GM19035 (cell line): Measurements from ENCODE around the gene BTK.

ENCODE experiments used
- ATAC-seq: cut with Tn5 transposase; IDR thresholded peaks from one replicate; pipeline ENCODE4 v1.9.1; 2021; ENCODE audit not compliant: unreplicated experiment

BTK gene

DNA sequence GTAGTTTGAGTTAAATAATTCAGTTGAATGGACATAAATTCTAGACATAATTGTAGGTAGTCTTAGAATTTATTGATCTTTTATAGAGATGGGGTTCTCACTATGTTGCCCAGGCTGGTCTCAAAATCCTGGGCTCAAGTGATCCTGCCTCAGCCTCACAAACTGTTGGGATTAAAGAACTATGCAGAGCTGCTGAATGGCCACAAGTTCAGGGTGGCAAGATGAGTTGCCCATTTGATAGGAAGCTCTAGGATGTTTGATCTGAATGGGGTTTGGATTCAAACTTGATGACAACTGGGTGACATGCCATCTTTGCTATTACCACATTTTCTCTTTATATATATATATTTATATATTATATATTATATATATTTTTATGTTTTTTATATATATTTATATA lies 8.4 kb upstream of the BTK start:
- ATAC-seq = no peak

GRCh38 chrX:101393530-101394305 lies 7.7 kb upstream of the BTK start:
- no peak for ATAC-seq

DNA sequence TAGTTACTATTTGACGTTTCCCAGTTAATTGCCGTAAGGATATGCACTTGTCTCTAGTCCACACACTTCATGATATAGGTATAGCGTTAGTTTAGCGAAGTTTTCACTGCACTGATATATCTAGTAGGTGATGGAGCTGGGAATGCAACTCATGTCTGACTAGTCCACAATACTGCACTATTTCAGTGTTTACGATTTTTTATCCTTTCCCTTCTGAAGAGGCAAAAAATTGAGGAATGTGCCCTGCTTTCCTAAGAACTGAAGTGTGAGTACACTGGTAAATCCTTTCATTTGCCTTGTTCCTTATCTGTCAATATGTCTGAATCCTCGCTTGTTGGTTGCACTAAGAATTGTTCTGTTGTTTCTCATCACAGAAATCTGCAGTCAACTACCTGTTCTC lies 5.8 kb upstream of the BTK start:
- ATAC-seq = no peak

GRCh38 chrX:101390664-101391525 lies 4.9 kb upstream of the BTK start, which contains the start of gene RPL36A:
TSS of gene RPL36A (plus strand) at chrX:101391011. CDS start at chrX:101391044, 33 bp downstream.
- peak; percentile 78 for ATAC-seq

DNA sequence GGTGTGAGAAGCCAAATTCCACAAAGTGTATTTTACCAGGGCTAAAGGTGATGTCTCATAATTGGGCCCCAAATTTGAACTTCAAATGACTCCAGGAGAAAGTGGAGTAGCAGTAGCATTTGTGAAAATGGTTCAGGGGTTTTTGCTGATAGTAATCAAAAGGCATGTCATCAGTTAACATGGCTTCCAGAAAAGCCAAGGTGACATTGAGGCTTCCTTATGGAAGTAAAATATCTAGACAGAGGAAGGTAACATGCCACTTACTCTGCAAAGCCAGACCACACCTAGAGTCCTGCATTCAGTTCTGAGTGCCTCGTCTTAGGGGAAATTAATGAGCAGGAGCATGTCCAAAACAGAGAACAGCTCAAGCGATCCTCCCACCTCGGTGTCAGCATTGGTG lies 2.6 kb upstream of the BTK start:
- ATAC-seq = no peak

DNA sequence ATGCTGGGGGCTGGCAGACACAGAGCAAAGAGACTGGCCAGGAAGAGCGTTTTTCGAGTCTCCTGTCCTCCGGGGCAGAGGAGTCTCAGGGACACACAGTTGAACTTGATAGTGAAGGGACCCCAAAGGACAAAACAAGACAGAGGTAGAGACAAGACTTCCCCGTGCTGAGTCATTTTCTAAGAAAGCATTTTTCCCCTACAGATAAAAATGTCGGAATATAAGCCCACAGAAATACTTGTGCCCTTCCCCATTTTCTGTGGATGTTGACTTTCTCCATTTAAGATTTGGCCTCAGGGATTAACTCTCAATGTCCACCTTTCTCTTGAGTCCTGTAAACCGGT lies 523 bp upstream of the BTK start:
- ATAC-seq = no peak

DNA sequence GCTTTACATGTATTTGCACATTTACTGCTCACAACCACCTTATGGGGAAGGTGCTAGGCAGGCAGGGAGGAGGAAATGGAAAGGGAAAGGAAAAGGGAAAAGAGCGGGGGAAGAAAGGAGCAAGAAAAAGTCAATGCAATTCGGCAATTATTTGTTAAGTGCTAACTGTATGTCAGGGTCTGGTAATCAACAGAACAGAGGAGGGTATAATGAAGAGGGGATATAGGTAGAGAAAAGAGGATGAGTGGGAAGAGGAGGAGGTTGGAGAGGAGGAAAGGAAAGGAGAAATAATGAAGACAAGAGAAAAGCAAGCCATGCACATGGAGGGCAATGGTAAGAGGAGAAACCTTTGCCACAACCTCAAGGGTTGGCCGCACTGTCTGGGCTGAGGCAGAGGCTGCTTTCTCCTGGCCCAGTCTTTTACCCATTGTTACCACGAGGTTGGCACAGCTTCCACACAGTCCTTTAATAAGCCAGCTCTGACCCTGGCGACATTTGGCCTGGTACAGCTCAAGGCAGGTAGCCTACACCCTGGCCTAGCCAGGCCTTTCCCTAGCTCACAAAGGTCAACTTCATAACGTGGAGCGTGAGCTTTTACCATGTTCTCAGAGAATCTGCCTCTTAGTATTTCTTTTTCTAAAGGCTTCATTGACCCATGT lies 836 bp downstream of the BTK start:
- ATAC-seq = peak; percentile 17

- peak; percentile 61 for ATAC-seq
Measured at GRCh38 chrX:101383679-101384205, 2.2 kb downstream of the BTK start.

DNA sequence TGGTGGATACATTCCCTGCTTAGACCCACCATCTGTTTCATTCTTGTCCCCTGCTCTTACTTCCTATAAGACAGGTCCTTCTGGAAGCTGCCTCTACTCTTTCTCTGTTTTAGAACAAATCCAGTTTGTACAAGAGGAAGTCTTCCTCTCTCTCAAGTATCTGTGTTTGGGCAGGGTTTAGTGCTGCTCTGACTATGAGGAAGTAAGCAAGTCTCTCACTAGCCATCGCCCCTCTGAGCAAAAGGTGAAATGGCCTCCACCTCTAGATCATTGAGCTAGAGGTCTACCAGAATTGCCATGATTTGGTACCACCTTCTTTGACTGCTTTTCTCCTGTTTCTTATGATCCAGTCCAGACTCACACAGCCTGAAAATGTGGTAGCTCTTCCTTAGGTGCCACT lies 8.4 kb downstream of the BTK start:
- no peak for ATAC-seq

- ATAC-seq = peak; percentile 50
Measured at GRCh38 chrX:101370888-101371504, 15.0 kb downstream of the BTK start.

DNA sequence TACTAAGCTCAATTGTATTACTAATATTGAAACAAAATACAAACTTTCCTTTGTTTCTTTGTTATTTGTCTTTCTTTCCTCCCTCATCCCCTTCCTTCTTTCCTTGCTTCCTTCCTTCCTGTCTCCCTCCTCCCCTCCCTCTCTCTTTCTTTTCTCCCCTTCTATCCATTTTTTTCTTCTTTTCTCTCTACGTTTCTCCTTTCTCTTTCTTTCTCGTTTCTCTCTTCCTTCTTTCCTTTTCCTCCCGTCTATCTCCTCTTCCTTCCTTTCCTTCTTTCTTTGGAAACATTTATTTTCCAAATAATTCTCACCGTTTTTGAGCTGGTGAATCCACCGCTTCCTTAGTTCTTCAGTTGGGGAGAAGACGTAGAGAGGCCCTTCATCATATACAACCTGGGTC lies 16.3 kb downstream of the BTK start:
- no peak for ATAC-seq

DNA sequence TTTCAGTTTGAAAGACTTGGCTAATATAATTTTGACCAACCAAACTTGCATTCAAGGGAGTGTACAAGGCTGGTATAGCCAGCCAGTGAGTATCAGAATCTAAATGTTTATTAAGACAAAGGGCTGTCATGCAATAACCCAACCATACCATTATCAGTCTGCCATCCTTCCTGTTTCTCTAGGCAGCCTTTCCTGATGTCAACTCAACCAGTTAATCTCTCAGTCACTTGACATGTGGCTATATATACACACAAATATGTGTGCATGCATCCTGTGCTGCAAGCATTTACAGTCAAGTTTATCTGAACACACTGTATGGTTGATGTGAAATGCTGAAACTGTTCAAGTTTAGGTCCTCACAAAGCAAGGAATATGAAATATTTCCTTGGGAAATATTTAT lies 17.2 kb downstream of the BTK start:
- ATAC-seq = no peak

DNA sequence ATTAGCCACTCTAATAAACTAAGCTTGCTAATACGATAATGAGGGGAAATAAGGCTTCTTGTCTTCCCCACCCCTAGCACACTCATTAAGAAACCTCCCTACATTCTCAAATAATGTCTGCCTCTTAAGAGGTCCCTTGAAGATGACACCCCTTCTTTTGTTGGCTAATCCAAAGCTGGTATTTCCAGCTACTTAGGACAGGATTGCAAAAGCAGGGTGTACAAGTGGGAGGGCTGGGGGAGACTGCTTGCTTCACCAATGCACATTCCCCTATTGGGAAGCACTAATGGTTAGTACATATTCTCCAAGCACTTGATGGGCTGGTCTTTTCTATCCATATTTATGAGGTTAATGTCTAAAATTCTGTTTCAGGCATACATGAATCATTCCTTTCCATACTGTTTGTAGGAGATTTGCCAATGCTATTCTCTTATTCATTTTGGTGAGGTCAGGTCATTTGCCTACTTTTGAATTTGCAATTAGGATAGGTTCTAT lies 20.6 kb downstream of the BTK start:
- no peak for ATAC-seq

DNA sequence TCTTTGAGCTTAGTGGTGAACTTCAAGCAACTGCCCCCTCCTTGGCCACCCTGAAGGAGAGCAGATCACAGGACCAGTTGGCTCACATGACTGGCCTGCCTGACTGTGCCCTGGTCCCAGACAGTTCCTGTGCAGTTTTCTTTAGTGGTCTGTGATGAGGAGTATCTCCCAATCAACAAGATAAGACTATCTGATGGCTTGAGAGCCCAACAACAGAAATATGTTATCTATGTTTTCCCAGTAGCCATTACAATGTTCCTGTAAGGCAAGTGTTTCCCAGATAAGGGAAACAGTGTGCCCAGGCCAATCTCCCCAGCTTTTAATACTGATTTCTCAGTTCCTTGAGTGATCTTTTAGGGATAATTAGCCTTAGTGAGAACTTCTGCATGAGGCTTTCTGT lies 23.2 kb downstream of the BTK start:
- no peak for ATAC-seq

GRCh38 chrX:101362116-101362515 lies 23.9 kb downstream of the BTK start:
- no peak for ATAC-seq

DNA sequence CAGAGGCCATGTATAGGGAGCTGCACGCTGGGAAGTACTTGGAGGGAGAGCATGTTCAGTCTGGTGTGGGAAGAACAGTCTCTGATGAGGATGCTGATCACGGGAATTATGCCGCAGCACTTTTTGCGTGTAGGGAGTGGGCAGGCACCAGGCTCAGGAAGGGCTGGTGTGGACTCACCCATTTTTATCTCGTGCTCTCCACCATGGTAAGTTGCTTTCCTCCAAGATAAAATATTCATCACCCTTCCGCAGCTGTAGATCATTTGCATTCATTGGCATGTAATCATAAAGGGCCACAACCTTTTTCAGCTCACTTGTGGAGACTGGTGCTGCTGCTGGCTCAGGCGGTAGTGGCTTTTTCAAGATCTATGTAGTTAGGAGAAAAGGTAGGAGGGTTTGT lies 25.6 kb downstream of the BTK start:
- ATAC-seq = no peak

GRCh38 chrX:101359966-101360365 lies 26.0 kb downstream of the BTK start:
- no peak for ATAC-seq

DNA sequence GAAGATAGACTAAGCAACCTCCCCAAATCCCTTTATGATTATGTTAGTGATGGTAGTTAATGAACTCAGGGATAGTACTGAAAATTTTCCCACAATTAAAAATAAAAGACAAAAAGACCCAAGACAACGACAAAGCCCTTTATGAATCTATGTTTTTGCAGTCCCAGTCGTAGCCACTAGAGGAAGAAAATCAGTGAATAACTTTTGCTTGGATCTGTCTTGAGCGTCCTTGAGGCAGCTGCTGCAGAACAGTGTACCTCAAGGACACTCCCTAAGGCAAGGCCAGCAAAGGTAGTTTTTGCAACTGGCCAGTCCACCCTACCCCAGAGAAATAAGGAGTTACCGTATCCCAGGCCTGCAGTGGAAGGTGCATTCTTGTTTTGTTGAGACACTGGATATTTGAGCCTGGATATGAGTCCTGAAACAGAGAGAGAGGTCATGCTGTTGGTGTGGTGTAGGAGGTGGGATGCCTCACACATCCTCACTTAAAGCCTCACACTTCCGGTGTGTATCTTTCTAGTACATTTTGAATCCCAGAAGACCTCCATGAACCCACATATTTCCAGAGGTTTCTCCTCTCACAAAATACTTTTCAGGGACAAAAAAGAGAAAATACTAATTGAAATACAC lies 28.7 kb downstream of the BTK start:
- ATAC-seq = no peak

DNA sequence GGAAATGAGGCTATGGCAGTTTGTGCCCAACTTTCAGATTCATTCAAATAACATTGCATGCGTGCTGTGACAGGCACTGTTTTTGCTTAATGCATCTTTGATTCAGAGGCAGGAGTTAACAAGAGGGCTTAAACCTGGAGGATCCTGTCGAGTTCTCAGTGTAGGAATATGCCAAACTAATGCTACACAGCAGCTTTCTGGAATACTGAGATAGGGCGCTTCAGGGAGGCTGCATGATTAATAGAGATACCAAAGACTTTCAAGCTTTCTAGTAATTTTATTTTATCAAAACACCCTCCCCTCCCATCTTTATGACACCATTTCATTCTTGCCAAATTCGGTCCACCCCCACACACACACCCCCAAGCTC lies 36.8 kb downstream of the BTK start:
- ATAC-seq = no peak

DNA sequence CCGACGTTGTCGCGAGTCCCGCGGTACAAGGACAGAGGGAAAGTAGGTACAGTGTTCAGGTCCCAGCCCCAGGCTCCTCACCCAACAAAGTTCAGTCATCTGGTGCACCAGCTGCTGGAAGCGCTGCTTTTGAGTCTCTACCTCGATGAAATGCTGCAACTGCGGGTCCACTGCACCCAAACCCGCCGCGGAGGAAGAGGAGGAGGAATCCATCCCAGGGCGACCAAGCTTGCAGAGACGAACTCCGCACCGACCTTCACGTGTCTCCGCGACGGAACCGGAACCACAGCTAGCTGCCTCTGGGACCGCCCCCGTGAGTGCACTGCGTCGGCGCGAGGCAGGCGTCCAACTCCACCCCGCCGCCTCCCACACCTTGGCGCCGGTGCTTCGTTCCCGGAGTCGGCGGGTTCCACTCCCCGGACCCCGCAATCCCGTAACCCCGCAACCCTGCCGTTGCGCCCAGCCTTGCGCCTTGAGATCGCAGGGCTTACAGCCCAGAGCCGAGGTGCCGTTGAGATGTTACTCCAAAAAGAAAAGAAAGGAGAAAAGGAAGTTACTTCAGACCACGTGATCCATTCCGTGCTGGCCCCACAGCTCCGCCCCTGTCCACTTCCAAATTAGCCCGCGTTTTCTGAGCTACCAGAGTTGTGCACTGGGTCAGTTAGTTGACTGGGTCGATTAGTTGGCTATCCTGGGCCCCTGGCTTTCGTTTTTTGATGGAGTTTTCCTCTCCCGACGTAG lies 37.4 kb downstream of the BTK start, which contains the start of gene TIMM8A:
Gene TIMM8A (minus strand): TSS at position 291 of the 741 bp plus-strand sequence. CDS start 78 bp downstream, at position 213.
- peak; percentile 99 for ATAC-seq
